ENCODE results near the gene YY1. TPM values are rescaled to one million over a fixed set of nuclear protein-coding genes. Genes with fewer than 3 reads are reported as not detected.

The YY1 gene
- total RNA-seq, 1 donor from 2014 or later: 72.0 TPM

- TF ChIP-seq, protein P1, sequence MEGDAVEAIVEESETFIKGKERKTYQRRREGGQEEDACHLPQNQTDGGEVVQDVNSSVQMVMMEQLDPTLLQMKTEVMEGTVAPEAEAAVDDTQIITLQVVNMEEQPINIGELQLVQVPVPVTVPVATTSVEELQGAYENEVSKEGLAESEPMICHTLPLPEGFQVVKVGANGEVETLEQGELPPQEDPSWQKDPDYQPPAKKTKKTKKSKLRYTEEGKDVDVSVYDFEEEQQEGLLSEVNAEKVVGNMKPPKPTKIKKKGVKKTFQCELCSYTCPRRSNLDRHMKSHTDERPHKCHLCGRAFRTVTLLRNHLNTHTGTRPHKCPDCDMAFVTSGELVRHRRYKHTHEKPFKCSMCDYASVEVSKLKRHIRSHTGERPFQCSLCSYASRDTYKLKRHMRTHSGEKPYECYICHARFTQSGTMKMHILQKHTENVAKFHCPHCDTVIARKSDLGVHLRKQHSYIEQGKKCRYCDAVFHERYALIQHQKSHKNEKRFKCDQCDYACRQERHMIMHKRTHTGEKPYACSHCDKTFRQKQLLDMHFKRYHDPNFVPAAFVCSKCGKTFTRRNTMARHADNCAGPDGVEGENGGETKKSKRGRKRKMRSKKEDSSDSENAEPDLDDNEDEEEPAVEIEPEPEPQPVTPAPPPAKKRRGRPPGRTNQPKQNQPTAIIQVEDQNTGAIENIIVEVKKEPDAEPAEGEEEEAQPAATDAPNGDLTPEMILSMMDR (conservative IDR thresholded peaks at IDR 0.05): no peak
- H3K4me1 Mint-ChIP-seq: peaks cover 19% of the 10 kb centered on the region
- no peak overlapping the region for H3K4me3 Mint-ChIP-seq
- H3K27ac Mint-ChIP-seq (ENCODE audit: unreplicated experiment): no peak overlapping the region
- peaks cover 2% of the 10 kb centered on the region for H3K27me3 Mint-ChIP-seq (ENCODE audit: low read depth)
- H3K9me3 Mint-ChIP-seq: no peaks in the 10 kb centered on the region
- DNase-seq (ENCODE audit: low read depth, low spot score): no peak
- H3K36me3 Mint-ChIP-seq (ENCODE audit: low read depth): no peaks in the 10 kb centered on the region
These were observed 75.8 kb downstream of the YY1 start for GRCh38 chr14:100314724-100315123.

GRCh38 chr14:100317389-100317788 lies 78.4 kb downstream of the YY1 start:
- Mint-ChIP-seq H3K27me3 (ENCODE audit: low read depth) (no peaks in the 10 kb centered on the region), H3K27ac (ENCODE audit: unreplicated experiment) (no peak overlapping the region), H3K4me3 (no peak overlapping the region), H3K4me1 (peaks cover 8% of the 10 kb centered on the region), H3K9me3 (no peaks in the 10 kb centered on the region), H3K36me3 (ENCODE audit: low read depth) (no peaks in the 10 kb centered on the region)
- DNase-seq (ENCODE audit: low read depth, low spot score): no peak
- TF ChIP-seq, protein P1 (conservative IDR thresholded peaks at IDR 0.05): no peak

DNA sequence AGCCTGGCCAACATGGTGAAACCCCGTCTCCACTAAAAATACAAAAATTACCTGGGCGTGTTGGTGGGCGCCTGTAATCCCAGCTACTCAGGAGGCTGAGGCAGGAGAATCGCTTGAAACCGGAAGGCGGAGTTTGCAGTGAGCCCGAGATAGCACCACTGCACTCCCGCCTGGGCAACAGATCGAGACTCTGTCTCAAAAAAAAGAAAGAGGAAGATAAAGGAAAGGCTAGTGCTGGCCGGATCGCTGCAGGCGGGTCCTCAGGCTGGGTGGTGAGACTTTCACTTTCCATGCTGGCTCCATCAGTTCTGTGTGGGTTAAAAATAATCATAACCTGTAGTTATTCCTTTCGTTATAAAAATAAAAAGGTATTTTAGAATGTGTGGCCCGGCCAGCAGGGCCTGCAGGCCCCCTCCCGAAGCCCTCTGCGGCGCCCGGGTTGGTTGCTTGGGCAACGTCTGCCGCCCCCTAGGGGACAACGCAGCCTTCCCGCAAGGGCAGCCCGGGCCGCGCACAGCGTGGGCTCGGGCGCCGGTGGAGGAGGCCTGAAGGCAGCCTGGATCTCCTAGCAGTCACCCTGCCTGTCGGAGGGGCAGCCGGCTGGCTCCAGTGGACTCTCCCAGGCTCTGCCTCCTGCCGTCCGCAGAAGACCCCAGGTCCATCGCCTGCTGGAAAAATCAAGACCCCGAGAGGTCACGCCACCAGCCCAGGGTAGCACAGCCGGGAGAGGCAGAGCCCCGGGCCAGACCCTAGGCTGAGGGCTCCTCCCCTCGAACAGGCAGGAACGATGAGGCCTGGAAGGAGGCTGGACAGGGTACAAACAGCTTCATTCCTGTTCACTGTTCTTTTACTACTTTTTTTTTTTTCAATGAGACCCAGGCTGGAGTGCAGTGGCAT lies 79.2 kb downstream of the YY1 start:
- H3K9me3 Mint-ChIP-seq: no peaks in the 10 kb centered on the region

DNA sequence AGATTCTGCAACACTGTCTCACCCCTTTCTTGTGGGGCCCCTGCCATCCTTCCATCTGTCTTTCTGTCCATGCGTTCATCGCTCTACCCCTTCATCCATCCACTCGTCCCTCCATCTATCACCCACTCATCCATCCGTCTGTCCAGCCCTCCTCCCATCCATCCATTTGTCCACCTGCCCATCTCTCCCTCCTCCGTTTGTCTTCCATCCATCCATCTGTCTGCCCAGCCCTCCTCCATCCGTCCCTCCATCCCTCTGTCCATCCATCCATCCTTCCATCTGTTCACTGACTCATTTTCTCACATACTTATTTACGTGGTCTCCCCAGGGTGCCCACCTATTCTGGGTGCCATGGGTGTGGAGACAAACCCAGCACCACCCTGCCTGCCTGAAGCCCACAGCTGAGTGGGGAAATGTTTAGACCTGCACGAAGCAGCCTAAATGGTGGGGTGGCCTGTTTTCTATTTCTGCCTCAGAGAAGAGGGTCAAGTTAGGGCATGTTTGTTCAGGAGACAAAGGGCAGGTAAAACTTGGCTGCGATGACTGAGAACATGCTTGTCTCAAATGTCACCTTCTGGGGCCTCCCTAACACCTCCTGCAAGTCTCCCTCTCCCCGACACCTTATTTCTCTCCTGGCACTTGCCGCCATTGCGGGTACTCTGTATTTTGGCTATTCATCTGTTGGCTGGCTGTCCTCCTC lies 81.4 kb downstream of the YY1 start:
- TF ChIP-seq, protein P1 (conservative IDR thresholded peaks at IDR 0.05): no peak
- no peak overlapping the region for H3K4me3 Mint-ChIP-seq
- no peak for DNase-seq (ENCODE audit: low read depth, low spot score)
- no peaks in the 10 kb centered on the region for H3K27me3 Mint-ChIP-seq (ENCODE audit: low read depth)
- H3K27ac Mint-ChIP-seq (ENCODE audit: unreplicated experiment): no peak overlapping the region
- H3K4me1 Mint-ChIP-seq: no peaks in the 10 kb centered on the region
- no peaks in the 10 kb centered on the region for H3K9me3 Mint-ChIP-seq
- no peaks in the 10 kb centered on the region for H3K36me3 Mint-ChIP-seq (ENCODE audit: low read depth)

More for the DNA sequence above, 79.2 kb downstream of the YY1 start:
- peaks cover 3% of the 10 kb centered on the region for H3K4me1 Mint-ChIP-seq
- no peak overlapping the region for H3K27ac Mint-ChIP-seq (ENCODE audit: unreplicated experiment)
- no peak overlapping the region for H3K4me3 Mint-ChIP-seq
- no peaks in the 10 kb centered on the region for H3K36me3 Mint-ChIP-seq (ENCODE audit: low read depth)
- TF ChIP-seq, protein P1 (conservative IDR thresholded peaks at IDR 0.05): peak; percentile 74
- no peaks in the 10 kb centered on the region for H3K27me3 Mint-ChIP-seq (ENCODE audit: low read depth)
- DNase-seq (ENCODE audit: low read depth, low spot score): peak; percentile 69

GRCh38 chr14:100321473-100322137 lies 82.7 kb downstream of the YY1 start:
- Mint-ChIP-seq H3K9me3 (no peaks in the 10 kb centered on the region), H3K4me3 (no peak overlapping the region), H3K27ac (ENCODE audit: unreplicated experiment) (no peak overlapping the region), H3K27me3 (ENCODE audit: low read depth) (no peaks in the 10 kb centered on the region), H3K4me1 (no peaks in the 10 kb centered on the region), H3K36me3 (ENCODE audit: low read depth) (no peaks in the 10 kb centered on the region)
- TF ChIP-seq, protein P1 (conservative IDR thresholded peaks at IDR 0.05): no peak
- no peak for DNase-seq (ENCODE audit: low read depth, low spot score)
